NCI-H1417 (cell line): ENCODE results near the gene RCOR1.
"Not testable (repeated sequence)": the region's sequence is repeated elsewhere in the genome, so short reads cannot be mapped to it uniquely, and the experiment has no call there.

Experiments used
- DNase-seq, 3 experiments: peaks; one replicate each; lab custom pipeline; 2025; lab: John Stamatoyannopoulos, UW

Gene RCOR1

DNA sequence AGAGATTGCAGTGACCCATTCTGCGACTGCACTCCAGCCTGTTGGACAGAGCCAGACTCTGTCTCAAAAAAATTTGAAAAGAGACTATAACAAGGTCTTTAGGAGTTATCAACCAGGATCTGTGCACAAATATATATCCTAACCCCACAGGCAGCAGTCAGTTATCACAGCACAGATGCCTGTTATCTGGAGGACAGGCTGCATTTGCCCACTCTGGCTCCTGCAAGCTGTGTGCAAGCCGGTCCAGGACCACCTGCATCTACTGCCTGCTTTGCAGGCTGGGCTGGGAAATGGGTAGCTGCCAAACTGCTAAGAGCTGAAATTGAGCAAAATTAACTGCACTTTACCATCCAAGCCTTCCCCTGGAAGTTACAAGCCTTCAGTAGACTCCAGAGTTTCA is 21.4 kb upstream of the RCOR1 start:
- DNase-seq = no peak

DNA sequence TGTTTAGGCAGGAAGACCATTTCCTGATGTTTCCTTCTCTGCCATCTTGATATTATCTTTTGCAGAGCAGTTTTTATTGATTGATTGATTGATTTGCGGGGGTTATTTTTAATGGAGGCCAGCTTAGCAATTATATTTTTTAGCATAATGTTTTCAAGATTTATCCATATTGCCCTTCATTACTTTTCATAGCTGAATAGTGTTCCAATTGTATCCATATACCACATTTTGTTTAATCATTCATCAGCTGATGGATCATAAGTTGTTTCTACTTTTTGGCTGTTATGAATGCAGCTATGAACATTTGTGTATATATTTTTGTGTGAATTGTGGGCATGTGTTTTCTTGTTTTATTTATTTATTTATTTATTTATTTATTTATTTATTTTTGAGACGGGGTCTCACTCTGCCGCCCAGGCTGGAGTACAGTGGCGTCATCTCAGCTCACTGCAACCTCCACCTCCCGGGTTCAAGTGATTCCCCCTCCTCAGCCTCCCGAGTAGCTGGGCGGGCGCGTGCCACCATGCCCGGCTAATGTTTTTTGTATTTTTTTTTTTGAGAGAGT is 20.9 kb upstream of the RCOR1 start:
- DNase-seq = no peak

DNA sequence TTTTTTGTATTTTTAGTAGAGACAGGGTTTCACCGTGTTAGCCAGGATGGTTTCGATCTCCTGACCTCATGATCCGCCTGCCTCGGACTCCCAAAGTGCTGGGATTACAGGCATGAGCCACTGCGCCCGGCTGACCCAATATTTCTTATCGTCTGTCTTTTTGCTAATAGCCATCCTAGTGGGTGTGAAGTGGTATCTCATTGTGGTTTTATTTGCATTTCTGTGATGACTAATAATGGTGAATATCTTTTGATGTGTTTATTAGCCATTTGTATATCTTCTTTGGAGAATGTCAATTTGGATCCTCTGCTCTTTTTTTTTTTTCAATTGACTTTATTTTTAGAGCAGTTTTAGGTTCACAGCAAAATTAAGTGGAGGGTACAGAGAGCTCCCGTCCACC is 19.3 kb upstream of the RCOR1 start:
- DNase-seq = peak in 1 of 3 experiments; percentile 35

DNA sequence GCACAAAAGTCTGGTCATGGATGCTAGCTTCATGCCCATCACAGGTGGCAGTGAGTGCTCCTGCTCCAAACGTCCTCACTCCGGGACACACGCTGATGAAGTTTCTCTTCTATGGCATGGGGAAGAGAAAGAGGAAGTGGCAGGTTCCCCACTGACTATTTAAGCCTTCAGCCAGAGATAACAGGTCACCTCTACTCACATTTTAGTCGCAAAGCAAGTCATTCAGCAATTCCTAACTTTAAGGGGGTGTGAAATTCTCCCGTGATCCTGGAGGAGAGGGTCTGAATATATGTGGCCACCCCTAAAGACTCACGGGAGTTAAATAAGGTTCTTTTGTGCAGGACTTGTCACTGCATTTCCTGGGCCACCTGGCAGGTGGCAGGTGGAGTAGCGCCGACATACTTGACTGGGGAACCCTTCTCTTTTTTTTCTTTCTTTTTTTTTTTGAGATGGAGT is 18.8 kb upstream of the RCOR1 start:
- peak in 1 of 3 experiments; percentile 35 for DNase-seq

DNA sequence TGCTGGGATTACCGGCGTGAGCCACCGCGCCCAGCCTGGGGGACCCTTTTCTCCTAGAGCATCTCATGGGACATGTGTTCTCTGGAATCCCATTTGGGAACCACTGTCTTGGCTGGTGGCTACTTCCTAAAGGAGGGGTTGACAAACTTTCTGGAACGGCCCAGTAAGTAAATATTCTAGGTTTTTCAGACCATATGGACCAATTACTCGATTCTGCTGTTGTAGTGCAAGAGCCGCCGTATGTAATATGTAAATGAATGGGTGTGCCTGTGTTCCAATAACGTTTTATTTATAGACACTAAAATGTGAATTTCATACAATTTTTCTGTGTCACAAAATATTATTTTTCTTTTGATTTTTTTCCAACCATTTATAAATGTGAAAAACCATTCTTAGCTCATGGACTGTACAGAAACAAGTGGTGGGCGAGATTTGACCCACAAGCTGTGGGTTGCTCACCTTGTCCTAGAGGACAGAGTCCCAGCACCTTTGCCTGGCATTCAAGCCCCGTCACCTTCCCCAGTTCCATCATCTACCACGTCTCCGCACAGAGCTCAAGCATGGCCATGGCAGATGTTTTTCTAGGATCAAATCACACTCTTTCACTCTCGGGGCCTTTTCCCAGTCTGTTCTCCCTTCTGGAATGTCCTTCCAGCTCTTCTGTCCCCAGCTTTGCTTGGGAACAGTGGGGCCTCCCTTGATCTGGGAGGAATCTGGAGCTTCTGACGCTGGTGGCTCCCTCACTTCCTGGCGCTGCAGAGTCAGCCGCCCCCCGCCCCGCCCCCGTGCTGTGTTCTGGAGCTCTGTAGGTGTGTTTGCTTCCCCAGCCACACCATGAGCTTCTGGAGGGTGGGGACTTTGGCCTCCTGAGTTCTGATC is 17.9 kb upstream of the RCOR1 start:
- no peak for DNase-seq

DNA sequence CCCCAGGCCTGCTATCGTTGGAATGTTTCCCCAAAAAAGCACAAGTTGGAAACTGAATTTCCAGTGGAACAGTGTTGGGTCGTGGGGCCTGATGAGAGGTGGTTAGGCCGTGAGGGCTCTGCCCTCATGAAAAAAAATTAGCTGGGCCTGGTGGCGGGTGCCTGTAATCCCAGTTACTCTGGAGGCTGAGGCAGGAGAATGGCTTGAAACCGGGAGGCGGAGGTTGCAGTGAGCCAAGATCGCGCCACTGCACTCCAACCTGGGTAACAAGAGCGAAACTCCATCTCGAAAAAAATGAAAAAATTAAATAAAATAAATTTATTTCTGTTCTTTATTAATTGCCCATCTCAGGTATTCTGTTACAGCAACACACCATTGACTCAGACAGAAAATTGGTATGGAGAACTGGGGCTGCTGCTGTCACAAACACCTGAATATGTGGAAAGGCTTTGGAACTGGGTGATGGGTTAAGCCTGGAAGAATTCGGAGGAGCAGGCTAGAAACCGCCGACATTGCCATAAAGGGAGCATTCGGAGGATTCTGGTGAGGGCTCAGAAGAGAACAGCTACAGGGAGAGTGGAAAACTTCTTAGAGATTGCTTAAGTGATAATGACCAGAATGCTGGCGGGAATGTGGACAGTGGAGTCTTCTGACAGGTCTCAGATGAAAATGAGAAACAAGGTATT is 17.1 kb upstream of the RCOR1 start:
- DNase-seq = no peak

DNA sequence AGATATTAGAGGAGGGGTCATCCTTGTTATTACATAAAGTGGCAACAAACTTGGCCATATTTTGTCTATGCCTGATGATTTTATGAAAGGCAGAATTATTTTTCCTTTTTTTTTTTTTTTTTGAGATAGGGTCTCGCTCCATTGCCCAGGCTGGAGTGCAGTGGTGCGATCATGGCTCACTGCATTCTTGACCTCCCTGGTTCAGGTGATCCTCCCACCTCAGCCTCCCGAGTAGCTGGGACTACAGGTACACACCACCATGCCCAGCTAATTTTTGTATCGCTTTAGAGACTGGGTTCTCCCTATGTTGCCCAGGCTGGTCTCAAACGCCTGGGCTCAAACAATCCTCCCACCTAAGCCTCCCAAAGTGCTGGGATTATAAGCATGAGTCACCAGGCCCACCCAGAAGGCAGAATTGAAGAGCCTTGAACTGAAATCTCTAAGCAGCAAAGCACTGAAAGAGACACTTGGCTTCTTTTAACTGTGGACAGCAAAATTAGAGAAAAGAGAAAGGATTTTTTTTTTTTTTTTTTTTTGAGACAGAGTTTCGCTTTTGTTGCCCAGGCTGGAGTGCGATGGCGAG is 16.5 kb upstream of the RCOR1 start:
- DNase-seq = not testable (repeated sequence)

DNA sequence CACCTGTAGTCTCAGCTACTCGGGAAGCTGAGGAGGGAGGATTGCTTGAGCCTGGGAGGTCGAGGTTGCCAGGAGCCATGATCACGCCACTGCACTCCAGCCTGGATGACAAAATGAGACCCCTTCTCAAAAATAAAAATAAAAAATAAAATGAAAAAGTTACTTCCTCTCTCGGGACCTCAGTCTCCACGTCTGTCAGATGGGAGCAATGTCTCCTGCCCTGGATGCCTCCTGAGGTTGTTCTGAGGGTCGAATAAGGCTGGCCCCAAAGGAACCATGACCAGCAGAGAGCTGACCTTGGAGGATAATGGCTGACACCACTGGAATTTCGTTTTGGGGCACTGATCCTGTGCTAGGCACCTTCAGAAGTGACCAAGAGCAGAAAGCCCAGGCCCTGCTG is 13.6 kb upstream of the RCOR1 start:
- no peak for DNase-seq

DNA sequence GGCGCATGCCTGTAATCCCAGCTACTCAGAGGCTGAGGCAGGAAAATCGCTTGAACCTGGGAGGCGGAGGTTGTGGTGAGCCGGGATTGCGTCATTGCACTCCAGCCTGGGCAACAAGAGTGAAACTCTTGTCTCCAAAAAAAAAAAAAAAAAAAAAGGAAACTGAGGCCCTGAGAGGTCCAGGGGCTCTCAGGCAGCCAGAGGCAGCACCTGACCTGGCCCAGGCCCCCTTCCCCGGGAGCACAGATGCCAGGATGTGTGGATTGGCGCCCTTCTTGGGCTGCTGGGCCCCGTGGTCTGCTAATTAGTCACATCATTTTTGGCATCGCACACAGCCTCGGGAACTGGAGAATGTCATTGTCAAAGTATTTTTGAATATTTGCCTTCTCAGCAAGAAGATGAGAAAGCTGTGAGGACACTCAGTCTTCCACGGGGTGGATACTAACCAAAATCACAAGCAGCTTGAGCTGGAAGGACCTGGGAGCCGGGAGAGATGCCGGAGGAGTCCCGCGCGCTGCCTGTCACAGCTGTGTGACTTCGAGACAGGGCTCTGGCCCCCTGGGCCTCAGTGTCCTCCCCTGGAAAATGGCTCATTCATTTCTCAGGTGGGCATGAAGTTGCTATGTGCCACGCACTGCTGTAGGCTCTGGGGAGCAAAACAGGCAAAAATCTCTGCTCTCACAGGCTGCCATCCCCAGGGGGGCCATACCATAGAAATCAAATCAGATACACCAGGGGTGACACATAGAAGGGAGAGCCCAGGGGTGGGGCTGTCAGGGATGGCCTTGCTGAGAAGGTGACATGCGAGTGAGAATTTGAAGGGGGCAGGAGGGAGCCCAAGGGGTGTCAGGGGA is 12.5 kb upstream of the RCOR1 start:
- DNase-seq = no peak

DNA sequence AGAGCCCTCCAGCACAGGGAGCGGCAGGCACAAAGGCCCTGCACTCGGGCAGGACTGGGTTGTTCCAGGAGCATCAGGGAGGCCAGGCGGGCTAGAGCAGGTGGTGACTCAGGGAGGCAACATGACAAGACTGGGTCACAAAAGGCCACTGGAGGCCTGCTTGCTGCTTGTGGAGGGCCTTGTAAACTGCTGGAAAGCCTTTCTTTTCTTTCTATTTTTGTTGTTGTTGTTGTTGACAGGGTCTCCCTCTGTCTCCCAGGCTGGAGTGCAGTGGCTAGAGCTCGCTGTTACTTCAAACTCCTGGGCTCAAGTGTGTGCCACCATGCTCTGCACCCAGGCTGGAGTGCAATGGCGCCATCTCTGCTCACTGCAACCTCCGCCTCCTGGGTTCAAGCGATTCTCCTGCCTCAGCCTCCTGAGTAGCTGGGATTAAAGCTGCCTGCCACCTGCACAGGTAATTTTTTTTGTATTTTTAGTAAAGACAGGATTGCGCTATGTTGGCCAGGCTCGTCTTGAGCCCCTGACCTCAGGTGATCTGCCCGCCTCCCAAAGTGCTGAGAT is 11.8 kb upstream of the RCOR1 start:
- no peak for DNase-seq

DNA sequence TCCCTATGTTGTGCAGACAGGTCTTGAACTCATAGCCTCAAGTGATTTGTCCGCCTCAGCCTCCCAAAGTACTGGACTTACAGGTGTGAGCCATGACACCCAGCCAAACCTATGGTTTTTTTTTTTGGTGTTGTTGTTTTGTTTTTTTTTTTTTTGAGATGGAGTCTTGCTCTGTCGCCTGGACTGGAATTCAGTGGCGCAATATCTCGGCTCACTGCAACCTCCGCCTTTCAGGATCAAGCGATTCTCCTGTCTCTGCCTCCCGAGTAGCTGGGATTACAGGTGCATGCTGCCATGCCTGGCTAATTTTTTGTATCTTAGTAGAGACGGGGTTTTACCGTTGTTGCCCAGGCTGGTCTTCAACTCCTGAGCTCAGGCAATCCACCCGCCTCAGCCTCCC is 11.3 kb upstream of the RCOR1 start:
- DNase-seq = no peak

DNA sequence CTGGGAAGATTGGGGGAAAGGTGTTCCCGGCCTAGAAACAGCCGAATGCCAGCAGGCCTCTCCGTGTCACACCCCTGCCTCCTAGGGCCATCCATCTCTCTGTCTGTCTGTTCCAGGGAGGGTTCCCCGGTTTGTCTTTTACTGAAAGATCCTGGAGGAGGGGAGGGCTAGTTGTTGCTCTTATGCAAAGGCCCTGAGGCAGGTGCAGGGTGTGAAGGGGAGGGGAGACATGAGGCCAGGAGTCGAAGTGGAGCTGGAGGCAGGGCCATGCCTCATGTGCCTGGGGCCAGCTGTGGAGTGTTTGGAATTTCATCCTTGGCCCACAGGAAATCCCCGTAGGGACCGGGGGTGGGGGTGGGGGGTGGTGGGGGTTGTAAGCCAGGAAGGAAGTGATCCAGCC is 8.7 kb upstream of the RCOR1 start:
- DNase-seq = no peak

DNA sequence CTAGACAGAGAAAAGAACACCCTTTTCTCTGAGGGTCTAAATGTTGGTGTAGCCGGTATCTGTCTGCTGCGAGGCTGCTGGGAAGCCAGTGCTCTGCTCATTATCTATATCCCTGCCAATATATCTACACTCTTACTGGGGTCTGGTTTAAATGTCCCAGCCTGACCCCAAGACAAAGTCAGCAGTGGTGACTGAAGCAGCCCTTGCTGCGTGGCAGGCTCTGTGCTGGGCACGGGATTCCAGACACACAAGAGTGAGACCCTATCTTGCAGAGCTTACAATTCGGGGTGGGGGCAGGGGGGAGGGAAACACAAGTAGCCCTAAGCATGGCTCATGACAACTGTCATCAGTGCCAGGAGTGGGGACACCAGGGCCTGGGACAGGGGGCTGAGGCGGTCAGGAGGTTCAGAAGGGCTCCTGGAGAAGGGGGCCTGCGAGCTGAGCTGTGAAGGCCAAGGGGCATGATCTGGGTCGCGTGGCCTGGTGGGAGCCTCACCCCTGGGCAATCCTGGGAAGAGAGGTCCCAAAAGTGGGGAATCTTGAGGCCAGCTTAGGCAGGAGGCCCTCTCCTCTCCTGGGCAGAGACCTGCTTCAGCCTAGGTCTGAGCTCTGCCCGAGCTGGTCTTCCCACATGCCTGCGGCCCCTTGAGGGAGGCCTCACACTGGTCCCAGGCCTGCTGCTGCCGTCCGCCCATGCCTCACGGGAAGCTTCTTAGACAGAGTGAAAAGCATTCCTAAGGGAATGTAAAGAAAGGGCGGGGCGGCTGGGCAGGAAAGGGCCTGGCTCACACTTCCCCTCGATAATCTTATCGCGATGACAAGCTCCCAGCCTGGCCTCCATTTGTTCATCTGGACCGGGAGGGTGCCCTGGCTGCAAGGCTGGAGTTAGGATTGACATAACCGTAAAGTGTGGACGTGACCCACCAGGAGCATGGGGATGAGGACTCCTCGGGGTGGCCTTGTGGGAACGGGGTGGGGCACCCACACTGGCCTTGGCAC is 7.3 kb upstream of the RCOR1 start:
- no peak for DNase-seq

DNA sequence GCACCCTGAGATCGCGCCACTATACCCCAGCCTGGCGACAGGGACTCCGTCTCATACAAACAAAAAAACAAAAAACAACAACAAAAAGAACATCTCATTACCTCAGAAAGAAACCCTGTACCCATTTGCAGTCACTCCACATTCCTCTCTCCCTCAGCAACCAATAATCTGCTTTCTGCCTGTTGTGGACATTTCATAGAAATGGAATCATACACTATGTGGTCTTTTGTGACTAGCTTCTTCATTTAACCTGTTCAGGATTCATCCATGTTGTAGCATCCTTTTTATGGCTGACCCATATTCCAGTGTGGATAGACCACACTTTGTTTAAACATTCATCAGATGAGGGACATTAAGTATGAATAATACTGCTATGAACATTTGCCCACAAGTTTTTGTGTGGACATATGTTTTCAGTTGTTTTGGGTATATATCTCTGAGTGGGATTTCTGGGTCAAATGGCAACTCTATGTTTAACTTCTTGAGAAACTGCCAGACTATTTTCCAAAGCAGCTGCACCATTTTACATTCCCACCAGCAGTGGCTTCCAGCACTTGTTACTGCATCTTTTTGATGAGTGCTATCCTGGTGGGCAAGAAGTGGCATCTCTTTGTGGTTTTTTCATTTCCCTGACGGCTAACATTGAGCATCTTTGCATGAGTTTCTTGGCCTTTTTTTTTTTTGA is 5.9 kb upstream of the RCOR1 start:
- DNase-seq = no peak

DNA sequence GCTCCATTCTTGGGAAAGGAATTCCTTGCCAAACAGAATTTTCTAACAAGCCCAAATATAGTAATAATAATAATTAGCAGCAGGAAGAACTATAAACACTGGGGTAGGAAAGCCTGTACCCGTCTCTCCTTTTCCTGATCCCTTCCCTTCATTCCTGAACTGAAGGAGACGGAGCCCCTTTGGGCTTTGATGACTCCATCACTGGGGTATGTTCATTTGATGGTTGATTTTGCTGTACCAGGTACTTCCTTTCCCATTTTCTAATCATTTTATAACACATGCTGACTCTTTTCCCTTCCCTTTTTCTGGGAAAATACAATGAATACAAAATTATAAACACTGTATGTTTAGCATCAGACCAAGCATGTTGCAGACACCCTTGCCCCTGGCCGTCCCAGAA is 3.6 kb upstream of the RCOR1 start:
- no peak for DNase-seq

DNA sequence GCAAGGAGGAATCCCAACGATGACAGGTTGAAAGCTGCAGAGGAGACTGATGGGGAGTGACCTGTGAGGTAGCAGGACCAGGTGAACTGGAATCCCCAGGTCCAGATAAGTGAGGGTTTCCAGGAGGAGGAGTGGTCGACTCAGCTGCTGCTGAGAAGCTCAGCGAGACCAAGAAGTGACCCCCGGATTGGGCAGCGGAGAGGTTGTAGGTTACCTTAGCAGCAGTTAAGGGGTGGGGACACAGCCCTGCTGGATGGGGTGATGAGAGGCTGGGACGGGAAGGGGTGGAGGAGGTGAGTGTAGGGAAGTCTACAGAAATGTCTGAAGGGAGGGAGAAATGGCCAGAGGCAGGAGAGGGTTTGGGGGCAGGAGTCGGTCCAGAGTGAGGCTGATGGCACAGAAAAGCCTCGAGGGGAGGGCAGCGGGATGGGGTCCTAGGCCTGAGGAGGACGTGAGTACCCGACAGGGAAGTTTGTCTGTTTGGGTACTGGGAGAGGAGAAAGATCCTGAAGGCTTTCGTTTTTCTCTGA is 2.6 kb upstream of the RCOR1 start:
- DNase-seq = no peak

DNA sequence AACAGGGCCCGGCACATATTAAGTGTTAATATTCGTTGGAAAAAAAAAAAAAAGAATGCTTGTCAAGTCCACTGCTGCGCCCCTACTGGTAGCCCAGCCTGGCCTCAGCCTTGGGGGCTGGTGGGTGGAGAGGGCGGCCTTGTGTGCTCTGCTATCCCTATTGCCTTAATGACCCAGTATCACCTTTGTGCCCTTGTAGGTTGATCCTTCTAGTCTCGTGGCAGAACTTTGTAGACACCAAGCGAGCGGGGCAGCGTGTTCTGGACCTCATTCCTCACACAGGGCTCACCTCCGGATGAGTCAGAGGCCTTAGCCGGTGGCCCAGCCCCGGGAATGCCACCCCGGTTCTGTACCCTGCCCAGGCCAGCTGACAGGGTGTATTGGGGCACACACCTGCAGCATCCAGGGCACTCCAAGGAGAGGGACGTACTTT is 1.8 kb upstream of the RCOR1 start:
- DNase-seq = no peak

DNA sequence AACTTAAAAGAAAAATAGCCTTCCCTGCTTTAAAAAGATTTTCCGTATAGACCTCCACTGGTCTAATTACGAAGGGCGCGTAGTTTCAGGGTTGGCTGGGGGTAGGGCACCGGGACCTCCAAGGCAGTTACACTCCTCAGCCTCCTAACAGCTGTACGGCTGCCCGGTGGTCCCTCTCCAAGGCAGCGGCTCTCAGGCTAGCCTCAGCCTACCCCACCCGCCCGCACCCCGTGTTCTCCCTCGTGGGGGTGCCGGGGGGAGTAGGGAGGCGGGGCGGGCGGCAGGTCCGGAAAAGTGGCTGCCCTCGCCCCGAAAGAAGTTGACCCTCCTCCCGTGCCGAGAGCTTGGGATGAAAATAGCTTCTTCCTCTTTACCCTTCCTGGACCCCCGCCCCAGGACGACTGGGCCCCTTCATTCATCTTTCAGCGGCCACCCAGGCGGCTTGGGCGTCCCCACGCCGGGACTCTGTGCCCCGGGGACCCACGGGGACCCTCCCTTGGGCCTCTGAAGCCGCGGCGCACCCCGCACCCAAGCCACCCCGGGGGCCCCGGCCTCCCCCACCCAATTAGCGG is 991 bp upstream of the RCOR1 start:
- DNase-seq = peak in 1 of 3 experiments; percentile 74

DNA sequence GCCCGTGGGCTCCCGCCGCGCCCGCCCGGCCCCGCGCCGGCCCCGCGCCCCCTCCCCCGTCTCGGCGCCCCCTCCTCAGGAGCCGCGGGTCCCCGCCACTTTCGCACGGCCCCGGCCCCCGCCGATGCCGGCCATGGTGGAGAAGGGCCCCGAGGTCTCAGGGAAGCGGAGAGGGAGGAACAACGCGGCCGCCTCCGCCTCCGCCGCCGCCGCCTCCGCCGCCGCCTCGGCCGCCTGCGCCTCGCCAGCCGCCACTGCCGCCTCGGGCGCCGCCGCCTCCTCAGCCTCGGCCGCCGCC is 263 bp downstream of the RCOR1 start:
- DNase-seq = peak in 1 of 3 experiments; percentile 72
